ENCODE measurements around the gene AMY1C.
"Not testable (repeated sequence)": the region's sequence is repeated elsewhere in the genome, so short reads cannot be mapped to it uniquely, and the experiment has no call there.

The AMY1C gene

GRCh38 chr1:103749598-103749997, at the start of gene AMY1C:
Gene AMY1C, plus strand, starts transcription at chr1:103749898. Its CDS starts 572 bp downstream, at chr1:103750470.
- H3K36me3 ChIP-seq (ENCODE audit: insufficient read depth, low read length); H3K9me3 ChIP-seq (ENCODE audit: insufficient read depth, low read length, severe bottlenecking); H3K4me1 ChIP-seq (ENCODE audit: insufficient read depth, low read length); ATAC-seq (ENCODE audit: insufficient read depth, low read depth); DNase-seq; H3K4me3 ChIP-seq (ENCODE audit: low read depth in 1 of 2, low read length in 2 of 2); H3K27me3 ChIP-seq (ENCODE audit: insufficient read depth, low read length, poor library complexity); H3K79me2 ChIP-seq (ENCODE audit: insufficient read depth, low read length); H2AFZ ChIP-seq (ENCODE audit: low read depth, low read length); H3K27ac ChIP-seq (ENCODE audit: low read length); H4K20me1 ChIP-seq (ENCODE audit: insufficient read depth, low read length); H3K4me2 ChIP-seq (ENCODE audit: insufficient read depth, low read length); H3K9ac ChIP-seq (ENCODE audit: low read depth, low read length): not testable (repeated sequence)

- not testable (repeated sequence) for H3K79me2 ChIP-seq (ENCODE audit: insufficient read depth, low read length); DNase-seq; ATAC-seq (ENCODE audit: insufficient read depth, low read depth); H3K27ac ChIP-seq (ENCODE audit: low read length); H3K9ac ChIP-seq (ENCODE audit: low read depth, low read length); H3K4me3 ChIP-seq (ENCODE audit: low read depth in 1 of 2, low read length in 2 of 2); H2AFZ ChIP-seq (ENCODE audit: low read depth, low read length); H3K36me3 ChIP-seq (ENCODE audit: insufficient read depth, low read length); H4K20me1 ChIP-seq (ENCODE audit: insufficient read depth, low read length); H3K4me2 ChIP-seq (ENCODE audit: insufficient read depth, low read length); H3K27me3 ChIP-seq (ENCODE audit: insufficient read depth, low read length, poor library complexity); H3K9me3 ChIP-seq (ENCODE audit: insufficient read depth, low read length, severe bottlenecking); H3K4me1 ChIP-seq (ENCODE audit: insufficient read depth, low read length)
These were observed 49.0 kb upstream of the AMY1C start for GRCh38 chr1:103700669-103701068.

- not testable (repeated sequence) for H3K4me2 ChIP-seq (ENCODE audit: insufficient read depth, low read length); H3K4me3 ChIP-seq (ENCODE audit: low read depth in 1 of 2, low read length in 2 of 2); H3K27ac ChIP-seq (ENCODE audit: low read length); H3K27me3 ChIP-seq (ENCODE audit: insufficient read depth, low read length, poor library complexity); H4K20me1 ChIP-seq (ENCODE audit: insufficient read depth, low read length); H3K9ac ChIP-seq (ENCODE audit: low read depth, low read length); H3K79me2 ChIP-seq (ENCODE audit: insufficient read depth, low read length); ATAC-seq (ENCODE audit: insufficient read depth, low read depth); H3K9me3 ChIP-seq (ENCODE audit: insufficient read depth, low read length, severe bottlenecking); H3K36me3 ChIP-seq (ENCODE audit: insufficient read depth, low read length); DNase-seq; H3K4me1 ChIP-seq (ENCODE audit: insufficient read depth, low read length); H2AFZ ChIP-seq (ENCODE audit: low read depth, low read length)
These were observed 48.4 kb upstream of the AMY1C start for GRCh38 chr1:103701256-103701655.

GRCh38 chr1:103707670-103708069, 42.0 kb upstream of the AMY1C start:
- H3K79me2 ChIP-seq (ENCODE audit: insufficient read depth, low read length); H3K4me1 ChIP-seq (ENCODE audit: insufficient read depth, low read length); H3K9me3 ChIP-seq (ENCODE audit: insufficient read depth, low read length, severe bottlenecking); H3K27me3 ChIP-seq (ENCODE audit: insufficient read depth, low read length, poor library complexity); H3K9ac ChIP-seq (ENCODE audit: low read depth, low read length); H4K20me1 ChIP-seq (ENCODE audit: insufficient read depth, low read length); H3K27ac ChIP-seq (ENCODE audit: low read length); ATAC-seq (ENCODE audit: insufficient read depth, low read depth); H3K4me3 ChIP-seq (ENCODE audit: low read depth in 1 of 2, low read length in 2 of 2); H3K36me3 ChIP-seq (ENCODE audit: insufficient read depth, low read length); DNase-seq; H3K4me2 ChIP-seq (ENCODE audit: insufficient read depth, low read length); H2AFZ ChIP-seq (ENCODE audit: low read depth, low read length): not testable (repeated sequence)

GRCh38 chr1:103710381-103710780, 39.3 kb upstream of the AMY1C start:
- not testable (repeated sequence) for H3K79me2 ChIP-seq (ENCODE audit: insufficient read depth, low read length)

GRCh38 chr1:103717404-103717803, 32.3 kb upstream of the AMY1C start:
- not testable (repeated sequence) for H3K9ac ChIP-seq (ENCODE audit: low read depth, low read length); H3K9me3 ChIP-seq (ENCODE audit: insufficient read depth, low read length, severe bottlenecking); H4K20me1 ChIP-seq (ENCODE audit: insufficient read depth, low read length); H3K4me1 ChIP-seq (ENCODE audit: insufficient read depth, low read length); H3K79me2 ChIP-seq (ENCODE audit: insufficient read depth, low read length); H3K27ac ChIP-seq (ENCODE audit: low read length); H3K27me3 ChIP-seq (ENCODE audit: insufficient read depth, low read length, poor library complexity); H3K4me3 ChIP-seq (ENCODE audit: low read depth in 1 of 2, low read length in 2 of 2); H3K36me3 ChIP-seq (ENCODE audit: insufficient read depth, low read length); H2AFZ ChIP-seq (ENCODE audit: low read depth, low read length); H3K4me2 ChIP-seq (ENCODE audit: insufficient read depth, low read length); DNase-seq; ATAC-seq (ENCODE audit: insufficient read depth, low read depth)

More at GRCh38 chr1:103710381-103710780, 39.3 kb upstream of the AMY1C start:
- not testable (repeated sequence) for H2AFZ ChIP-seq (ENCODE audit: low read depth, low read length); H3K27ac ChIP-seq (ENCODE audit: low read length); H3K4me1 ChIP-seq (ENCODE audit: insufficient read depth, low read length); H3K4me2 ChIP-seq (ENCODE audit: insufficient read depth, low read length); H3K9ac ChIP-seq (ENCODE audit: low read depth, low read length); H4K20me1 ChIP-seq (ENCODE audit: insufficient read depth, low read length); H3K9me3 ChIP-seq (ENCODE audit: insufficient read depth, low read length, severe bottlenecking); DNase-seq; H3K4me3 ChIP-seq (ENCODE audit: low read depth in 1 of 2, low read length in 2 of 2); H3K27me3 ChIP-seq (ENCODE audit: insufficient read depth, low read length, poor library complexity); ATAC-seq (ENCODE audit: insufficient read depth, low read depth); H3K36me3 ChIP-seq (ENCODE audit: insufficient read depth, low read length)

- H3K9ac ChIP-seq (ENCODE audit: low read depth, low read length); H3K4me3 ChIP-seq (ENCODE audit: low read depth in 1 of 2, low read length in 2 of 2); DNase-seq; H3K27me3 ChIP-seq (ENCODE audit: insufficient read depth, low read length, poor library complexity); H3K4me1 ChIP-seq (ENCODE audit: insufficient read depth, low read length); H4K20me1 ChIP-seq (ENCODE audit: insufficient read depth, low read length); H3K36me3 ChIP-seq (ENCODE audit: insufficient read depth, low read length); H3K79me2 ChIP-seq (ENCODE audit: insufficient read depth, low read length); H2AFZ ChIP-seq (ENCODE audit: low read depth, low read length); H3K9me3 ChIP-seq (ENCODE audit: insufficient read depth, low read length, severe bottlenecking); H3K27ac ChIP-seq (ENCODE audit: low read length); H3K4me2 ChIP-seq (ENCODE audit: insufficient read depth, low read length); ATAC-seq (ENCODE audit: insufficient read depth, low read depth): not testable (repeated sequence)
These were observed 28.2 kb upstream of the AMY1C start for GRCh38 chr1:103721473-103721872.

- H3K27me3 ChIP-seq (ENCODE audit: insufficient read depth, low read length, poor library complexity); DNase-seq; H3K36me3 ChIP-seq (ENCODE audit: insufficient read depth, low read length); H3K27ac ChIP-seq (ENCODE audit: low read length); H3K9me3 ChIP-seq (ENCODE audit: insufficient read depth, low read length, severe bottlenecking); H4K20me1 ChIP-seq (ENCODE audit: insufficient read depth, low read length); H3K79me2 ChIP-seq (ENCODE audit: insufficient read depth, low read length); H3K4me1 ChIP-seq (ENCODE audit: insufficient read depth, low read length); H2AFZ ChIP-seq (ENCODE audit: low read depth, low read length); H3K9ac ChIP-seq (ENCODE audit: low read depth, low read length); ATAC-seq (ENCODE audit: insufficient read depth, low read depth); H3K4me2 ChIP-seq (ENCODE audit: insufficient read depth, low read length); H3K4me3 ChIP-seq (ENCODE audit: low read depth in 1 of 2, low read length in 2 of 2): not testable (repeated sequence)
These were observed 14.4 kb upstream of the AMY1C start for GRCh38 chr1:103735334-103735733.

Data from DND-41 (cell line).